GM12878 (cell line): ENCODE results near the gene PRCC. TPM values are rescaled to one million over a fixed set of nuclear protein-coding genes. Genes with fewer than 3 reads are reported as not detected.

ENCODE experiments used
- ATAC-seq: fragments of 200-7000 bp; cut with Tn5 transposase; 3 replicates; pipeline ENCODE4 v1.9.1; 2020; ENCODE audit warnings: mild to moderate bottlenecking, moderate library complexity
- BruUV-seq: library from RNA; stranded (reverse); fragments of 400-500 nt; replicated peaks from 2 replicates; lab custom pipeline; 2021; lab: Mats Ljungman, UMichigan
- CTCF ChIA-PET: fragments of 300-600 bp; sonication (Branson Sonifier 250); formaldehyde crosslinking; extraction: SDS; loops from one replicate; lab custom pipeline; 2021; ENCODE audit warnings: inconsistent platforms; lab: Yijun Ruan, JAX
- POLR2A ChIA-PET: fragments of 350-600 bp; formaldehyde crosslinking; extraction: SDS; loops from one replicate; lab custom pipeline; 2021; ENCODE audit warnings: inconsistent platforms; lab: Charles Lee
- RAD21 ChIA-PET: fragments of 300-600 bp; sonication (Branson Sonifier 250); formaldehyde crosslinking; loops from one replicate; lab custom pipeline; 2023; ENCODE audit warnings: antibody characterized with exemption; ENCODE audit not compliant: unreplicated experiment; lab: Charles Lee
- SMC1A ChIA-PET: fragments of 300-600 bp; sonication (Branson Sonifier 250); formaldehyde crosslinking; loops from one replicate; lab custom pipeline; 2023; ENCODE audit not compliant: unreplicated experiment, uncharacterized antibody; lab: Charles Lee
- DNase-seq: peaks from one replicate; pipeline ENCODE4 v3.0.0-alpha.2; 2011; ENCODE audit warnings: low read depth, low spot score
- FAIRE-seq: peaks from 3 replicates; lab custom pipeline; 2011; peaks lifted over from hg19 to GRCh38; lab: Jason Lieb, UNC
- H2AFZ ChIP-seq: 2 replicates; pipeline ENCODE4 v1.6.0; 2011; ENCODE audit warnings: low read depth, low read length, control low read depth; ENCODE audit not compliant: control insufficient read depth
- H3K27ac ChIP-seq: 2 replicates; pipeline ENCODE4 v1.5.1; 2011; ENCODE audit warnings: control low read depth; ENCODE audit not compliant: control insufficient read depth, insufficient read depth
- H3K27me3 ChIP-seq, 2 experiments: replicated peaks in 1 of 2; 2 replicates each; pipeline versions ENCODE4 v1.6.0 to v1.6.1; 2011; ENCODE audit warnings: low read length in 1 of 2; ENCODE audit not compliant: control insufficient read depth in 2 of 2, insufficient read depth in 2 of 2
- H3K36me3 ChIP-seq, 2 experiments: 2 replicates each; pipeline ENCODE4 v1.5.1; 2011; ENCODE audit warnings: low read length in 1 of 2; ENCODE audit not compliant: control insufficient read depth in 2 of 2, insufficient read depth in 2 of 2
- H3K4me1 ChIP-seq: 2 replicates; pipeline ENCODE4 v1.6.1; 2011; ENCODE audit warnings: mild to moderate bottlenecking, low read length, moderate library complexity, mixed read lengths; ENCODE audit not compliant: control insufficient read depth, insufficient read depth
- H3K4me2 ChIP-seq: 2 replicates; pipeline ENCODE4 v1.6.0; 2011; ENCODE audit warnings: control low read depth; ENCODE audit not compliant: control insufficient read depth, insufficient read depth
- H3K4me3 ChIP-seq: fragments of 200-600 bp; sonication (generic); 2 replicates; pipeline ENCODE4 v1.5.1; 2016
- H3K79me2 ChIP-seq: 2 replicates; pipeline ENCODE4 v1.6.0; 2011; ENCODE audit warnings: low read length; ENCODE audit not compliant: control insufficient read depth, insufficient read depth
- H3K9ac ChIP-seq: 2 replicates; pipeline ENCODE4 v1.8.0; 2011; ENCODE audit warnings: low read length, control low read depth, mixed read lengths; ENCODE audit not compliant: control insufficient read depth, insufficient read depth
- H3K9me3 ChIP-seq: replicated peaks from 3 replicates; pipeline ENCODE4 v1.5.1; 2011; ENCODE audit warnings: mild to moderate bottlenecking, low read length; ENCODE audit not compliant: control insufficient read depth, insufficient read depth
- H4K20me1 ChIP-seq: 2 replicates; pipeline ENCODE4 v1.6.0; 2011; ENCODE audit not compliant: control insufficient read depth, insufficient read depth
- IKZF1 ChIP-seq: fragments of 450-650 bp; conservative IDR thresholded peaks from 2 replicates; pipeline ENCODE4 v1.6.1; 2017; ENCODE audit warnings: antibody characterized with exemption, mild to moderate bottlenecking
- IKZF2 ChIP-seq, 2 experiments: fragments of 450-650 bp; IDR thresholded peaks; 2 replicates each; pipeline ENCODE4 v1.6.1; 2017; ENCODE audit warnings: mild to moderate bottlenecking in 2 of 2, moderate library complexity in 2 of 2
- MXI1 ChIP-seq: fragments of 150-350 bp; IDR thresholded peaks from 2 replicates; pipeline ENCODE4 v1.6.1; 2011; ENCODE audit warnings: low read depth, mild to moderate bottlenecking, inconsistent platforms, low read length, improper control_type of control experiment
- SPI1 ChIP-seq: IDR thresholded peaks from 2 replicates; pipeline ENCODE4 v1.6.1; 2011; ENCODE audit warnings: low read depth, mild to moderate bottlenecking, low read length, moderate library complexity, borderline replicate concordance; ENCODE audit not compliant: insufficient read depth
- WGBS: methylation state at CpG from one replicate; pipeline ENCODE4 v1.1.6; 2016; ENCODE audit warnings: low lambda C conversion rate; ENCODE audit not compliant: insufficient replicate concordance, insufficient coverage; ENCODE audit errors: missing lambda C conversion rate; 5-methylcytosine and 5-hydroxymethylcytosine counted together
- in situ Hi-C: fragments of 300-500 bp; cut with MboI; formaldehyde crosslinking; loops from 9 replicates; pipeline ENCODE4 v1.14.3; 2018; ENCODE audit warnings: mixed read lengths
- intact Hi-C: fragments of 100-400 bp; cut with micrococcal nuclease; formaldehyde crosslinking; loops from one replicate; pipeline ENCODE4 v1.14.2; 2022; ENCODE audit not compliant: unreplicated experiment
- polyA plus RNA-seq, 11 experiments: library from polyadenylated mRNA; depleted of rRNA in 4 of 11; unstranded in 6 of 11; stranded (reverse) in 5 of 11; fragments of >200 nt; fragmentation: Nextera tagmentation in 4 of 11; fragmentation: Illumina TruSeq in 1 of 11; extraction: Ambion mirVana in 4 of 11; extraction: Trizol in 1 of 11; gene quantifications; 1 replicate in 1 of 11; 2 replicates in 10 of 11; pipeline versions ENCODE4 v1.2.1 to v1.2.3, GENCODE V29; 2011 to 2016; ENCODE audit warnings: inconsistent platforms in 2 of 11, missing spikeins in 2 of 11, low read depth in 1 of 11
- total RNA-seq, 4 experiments: library from RNA; depleted of rRNA in 3 of 4; stranded (reverse); fragments of >200 nt in 3 of 4; fragmentation: Illumina TruSeq in 1 of 4; extraction: Trizol in 1 of 4; gene quantifications; 2 replicates each; pipeline versions ENCODE4 v1.2.1 to v1.2.3, GENCODE V29; 2013 to 2021
- TF ChIP-seq, protein P1 (sequence below): IDR thresholded peaks from 2 replicates; pipeline ENCODE4 v1.6.1; 2011; ENCODE audit warnings: mild to moderate bottlenecking, low read depth, low read length, moderate library complexity; ENCODE audit not compliant: insufficient replicate concordance
- TF ChIP-seq, protein P2 (sequence below): fragments of 450-650 bp; IDR thresholded peaks from 2 replicates; pipeline ENCODE4 v1.6.1; 2014; ENCODE audit warnings: mild to moderate bottlenecking
- TF ChIP-seq, protein P3 (sequence below): fragments of 450-650 bp; IDR thresholded peaks from 2 replicates; pipeline ENCODE4 v1.6.1; 2016; ENCODE audit warnings: mild to moderate bottlenecking
- TF ChIP-seq, protein P4 (sequence below): fragments of 450-650 bp; IDR thresholded peaks from 2 replicates; pipeline ENCODE4 v1.6.1; 2018; ENCODE audit warnings: mild to moderate bottlenecking, low read depth, moderate library complexity; ENCODE audit not compliant: partially characterized antibody

Gene PRCC
- total and polyA plus RNA-seq, 10 of the 15 experiments (the other 5 are each of a cell fraction or from before 2014, with no cell fraction given), result 23.8 to 132 (median 63.1) TPM

DNA sequence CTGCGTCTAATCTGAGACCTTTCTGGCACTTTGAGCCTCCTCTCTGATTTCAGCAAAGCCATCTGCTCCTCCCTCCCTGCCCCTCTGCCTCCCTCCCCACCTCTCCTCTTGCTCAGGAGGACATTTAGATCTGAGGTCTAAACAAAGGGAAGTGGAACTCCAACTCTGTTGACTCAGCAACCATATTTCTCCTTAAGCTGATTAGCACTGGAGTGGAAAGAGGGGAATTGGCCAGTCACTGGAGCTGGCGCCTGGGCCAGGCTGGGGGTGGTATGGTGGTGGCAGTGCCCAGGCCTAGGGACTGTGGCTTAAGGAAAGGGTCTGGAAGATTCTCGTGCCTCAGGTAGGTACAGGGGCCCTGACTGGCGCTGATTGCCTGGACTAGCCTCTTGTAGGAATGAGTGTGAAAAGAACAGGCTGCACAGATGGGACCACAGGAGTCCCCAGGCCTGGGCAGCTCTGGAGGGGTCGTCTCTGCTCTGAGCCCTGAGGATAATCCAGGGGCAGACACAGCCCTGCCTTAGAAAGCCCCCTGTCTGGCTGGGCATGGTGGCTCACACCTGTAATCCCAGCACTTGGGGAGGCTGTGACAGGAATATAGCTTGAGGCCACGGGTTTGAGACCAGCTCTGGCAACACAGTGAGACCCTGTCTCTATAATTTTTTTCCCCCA lies 37.4 kb downstream of the PRCC start:
- Histone ChIP-seq H3K4me2 (no peak overlapping the region), H3K27me3 (no peaks in the 10 kb centered on the region), H3K4me3 (no peak overlapping the region), H3K27ac (no peak overlapping the region), H4K20me1 (no peaks in the 10 kb centered on the region), H3K79me2 (no peaks in the 10 kb centered on the region), H2AFZ (no peak overlapping the region), H3K9me3 (no peaks in the 10 kb centered on the region), H3K9ac (no peak overlapping the region), H3K4me1 (peaks cover 18% of the 10 kb centered on the region), H3K36me3 (peaks cover 4 to 8% of the 10 kb centered on the region in 2 experiments; a peak in 3 of 4 replicates)
- TF ChIP-seq MXI1 (no peak), SPI1 (peak; percentile 83), IKZF1 (peak; percentile 31; the same call in 1 of the 2 replicates), IKZF2 (IDR thresholded peaks at IDR 0.05) (peak; percentile 35 to 55; a peak in 2 of 4 replicates)
- TF ChIP-seq, protein P1, sequence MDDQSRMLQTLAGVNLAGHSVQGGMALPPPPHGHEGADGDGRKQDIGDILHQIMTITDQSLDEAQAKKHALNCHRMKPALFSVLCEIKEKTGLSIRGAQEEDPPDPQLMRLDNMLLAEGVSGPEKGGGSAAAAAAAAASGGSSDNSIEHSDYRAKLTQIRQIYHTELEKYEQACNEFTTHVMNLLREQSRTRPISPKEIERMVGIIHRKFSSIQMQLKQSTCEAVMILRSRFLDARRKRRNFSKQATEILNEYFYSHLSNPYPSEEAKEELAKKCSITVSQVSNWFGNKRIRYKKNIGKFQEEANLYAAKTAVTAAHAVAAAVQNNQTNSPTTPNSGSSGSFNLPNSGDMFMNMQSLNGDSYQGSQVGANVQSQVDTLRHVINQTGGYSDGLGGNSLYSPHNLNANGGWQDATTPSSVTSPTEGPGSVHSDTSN, result no peak
- TF ChIP-seq, protein P2, sequence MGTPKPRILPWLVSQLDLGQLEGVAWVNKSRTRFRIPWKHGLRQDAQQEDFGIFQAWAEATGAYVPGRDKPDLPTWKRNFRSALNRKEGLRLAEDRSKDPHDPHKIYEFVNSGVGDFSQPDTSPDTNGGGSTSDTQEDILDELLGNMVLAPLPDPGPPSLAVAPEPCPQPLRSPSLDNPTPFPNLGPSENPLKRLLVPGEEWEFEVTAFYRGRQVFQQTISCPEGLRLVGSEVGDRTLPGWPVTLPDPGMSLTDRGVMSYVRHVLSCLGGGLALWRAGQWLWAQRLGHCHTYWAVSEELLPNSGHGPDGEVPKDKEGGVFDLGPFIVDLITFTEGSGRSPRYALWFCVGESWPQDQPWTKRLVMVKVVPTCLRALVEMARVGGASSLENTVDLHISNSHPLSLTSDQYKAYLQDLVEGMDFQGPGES, result no peak
- TF ChIP-seq, protein P3, sequence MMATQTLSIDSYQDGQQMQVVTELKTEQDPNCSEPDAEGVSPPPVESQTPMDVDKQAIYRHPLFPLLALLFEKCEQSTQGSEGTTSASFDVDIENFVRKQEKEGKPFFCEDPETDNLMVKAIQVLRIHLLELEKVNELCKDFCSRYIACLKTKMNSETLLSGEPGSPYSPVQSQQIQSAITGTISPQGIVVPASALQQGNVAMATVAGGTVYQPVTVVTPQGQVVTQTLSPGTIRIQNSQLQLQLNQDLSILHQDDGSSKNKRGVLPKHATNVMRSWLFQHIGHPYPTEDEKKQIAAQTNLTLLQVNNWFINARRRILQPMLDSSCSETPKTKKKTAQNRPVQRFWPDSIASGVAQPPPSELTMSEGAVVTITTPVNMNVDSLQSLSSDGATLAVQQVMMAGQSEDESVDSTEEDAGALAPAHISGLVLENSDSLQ, result no peak
- TF ChIP-seq, protein P4, sequence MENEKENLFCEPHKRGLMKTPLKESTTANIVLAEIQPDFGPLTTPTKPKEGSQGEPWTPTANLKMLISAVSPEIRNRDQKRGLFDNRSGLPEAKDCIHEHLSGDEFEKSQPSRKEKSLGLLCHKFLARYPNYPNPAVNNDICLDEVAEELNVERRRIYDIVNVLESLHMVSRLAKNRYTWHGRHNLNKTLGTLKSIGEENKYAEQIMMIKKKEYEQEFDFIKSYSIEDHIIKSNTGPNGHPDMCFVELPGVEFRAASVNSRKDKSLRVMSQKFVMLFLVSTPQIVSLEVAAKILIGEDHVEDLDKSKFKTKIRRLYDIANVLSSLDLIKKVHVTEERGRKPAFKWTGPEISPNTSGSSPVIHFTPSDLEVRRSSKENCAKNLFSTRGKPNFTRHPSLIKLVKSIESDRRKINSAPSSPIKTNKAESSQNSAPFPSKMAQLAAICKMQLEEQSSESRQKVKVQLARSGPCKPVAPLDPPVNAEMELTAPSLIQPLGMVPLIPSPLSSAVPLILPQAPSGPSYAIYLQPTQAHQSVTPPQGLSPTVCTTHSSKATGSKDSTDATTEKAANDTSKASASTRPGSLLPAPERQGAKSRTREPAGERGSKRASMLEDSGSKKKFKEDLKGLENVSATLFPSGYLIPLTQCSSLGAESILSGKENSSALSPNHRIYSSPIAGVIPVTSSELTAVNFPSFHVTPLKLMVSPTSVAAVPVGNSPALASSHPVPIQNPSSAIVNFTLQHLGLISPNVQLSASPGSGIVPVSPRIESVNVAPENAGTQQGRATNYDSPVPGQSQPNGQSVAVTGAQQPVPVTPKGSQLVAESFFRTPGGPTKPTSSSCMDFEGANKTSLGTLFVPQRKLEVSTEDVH, result no peak
- peak; percentile 39 for ATAC-seq
- in situ Hi-C loops, result loop anchor here (5.0 kb wide), 1 partner anchor 58 kb away; the partner anchor contains the start of gene NTRK1
- no peak for DNase-seq
- ChIA-PET SMC1A (interaction anchor here (0.6 to 1.5 kb wide), 3 partner anchors 31 to 55 kb away, joined by 3 to 5 read pairs (median 3); no protein-coding TSS in a partner anchor), RAD21 (interaction anchor here (0.9 to 11.9 kb wide), 5 partner anchors 24 to 79 kb away, joined by 3 to 115 read pairs (median 3); partner anchors contain the start of genes INSRR, NTRK1 and PRCC), POLR2A (no interaction called here), CTCF (interaction anchor here (0.5 to 2.2 kb wide), 8 partner anchors 9 to 115 kb away, joined by 3 to 11 read pairs (median 6); partner anchors contain the start of gene NTRK1)
- no TSS peak for BruUV-seq
- 33% methylated on average over 6 of the region's 6 CpGs for WGBS
- peak; percentile 75 for FAIRE-seq
- intact Hi-C loops, result no loop called here
